AG20443 (cell line): Measurements from ENCODE around the gene EEF1AKMT3.
A peak's percentile ranks its signal among the peaks of the same experiment; 100 is the strongest.

Experiments used
- DNase-seq: peaks from one replicate; pipeline ENCODE4 v3.0.0; 2012; ENCODE audit warnings: low spot score, mixed read lengths

EEF1AKMT3 gene

DNA sequence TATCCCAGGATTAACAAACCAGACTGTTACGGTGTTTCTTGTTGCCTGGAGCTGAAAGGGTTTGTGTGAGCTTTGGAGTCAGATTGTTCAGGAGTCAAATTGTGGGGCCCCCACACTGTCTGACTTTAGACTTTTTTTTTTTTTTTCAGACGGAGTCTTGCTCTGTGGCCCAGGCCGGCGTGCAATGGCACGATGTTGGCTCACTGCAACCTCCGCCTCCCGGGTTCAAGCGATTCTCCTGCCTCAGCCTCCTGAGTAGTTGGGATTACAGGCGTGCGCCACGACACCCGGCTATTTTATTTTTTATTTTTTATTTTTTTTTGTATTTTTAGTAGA lies 11.0 kb downstream of the EEF1AKMT3 start:
- no peak for DNase-seq

DNA sequence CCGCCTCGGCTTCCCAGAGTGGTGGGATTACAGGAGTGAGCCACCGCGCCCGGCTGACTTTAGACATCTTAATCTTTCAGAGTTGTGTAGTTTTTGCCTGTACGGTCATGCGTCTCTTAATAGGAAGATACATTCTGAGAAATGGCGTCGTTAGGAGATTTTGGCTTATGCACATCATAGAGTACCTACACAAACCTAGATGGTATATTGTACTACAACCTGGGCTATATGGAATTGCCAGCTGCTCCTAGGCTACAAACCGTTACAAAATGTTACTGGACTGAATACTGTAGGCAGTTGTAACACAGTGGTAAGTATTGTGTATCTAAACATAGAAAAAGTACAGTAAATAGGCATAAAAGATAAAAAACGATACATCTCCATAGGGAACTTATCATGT lies 11.4 kb downstream of the EEF1AKMT3 start:
- DNase-seq = no peak

DNA sequence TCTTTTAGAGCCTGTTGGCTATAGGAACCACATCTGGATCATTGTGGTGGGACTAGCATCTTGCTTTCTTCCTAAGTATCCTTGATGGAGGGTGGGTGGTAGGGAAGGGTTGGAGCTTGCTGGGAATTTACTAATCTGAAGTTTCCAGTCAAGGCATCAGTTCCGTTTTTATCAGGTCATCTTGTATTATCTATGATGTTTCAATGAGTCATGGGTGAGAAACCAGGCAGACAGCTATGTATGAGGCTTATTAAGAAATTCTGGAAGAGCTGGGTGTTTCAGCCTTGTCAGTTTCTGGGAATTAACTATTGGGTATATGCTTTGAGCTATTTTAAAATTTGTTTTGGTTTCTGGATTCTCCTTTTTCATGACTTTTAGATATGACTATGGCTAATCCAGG lies 21.5 kb downstream of the EEF1AKMT3 start:
- peak; percentile 75 for DNase-seq

DNA sequence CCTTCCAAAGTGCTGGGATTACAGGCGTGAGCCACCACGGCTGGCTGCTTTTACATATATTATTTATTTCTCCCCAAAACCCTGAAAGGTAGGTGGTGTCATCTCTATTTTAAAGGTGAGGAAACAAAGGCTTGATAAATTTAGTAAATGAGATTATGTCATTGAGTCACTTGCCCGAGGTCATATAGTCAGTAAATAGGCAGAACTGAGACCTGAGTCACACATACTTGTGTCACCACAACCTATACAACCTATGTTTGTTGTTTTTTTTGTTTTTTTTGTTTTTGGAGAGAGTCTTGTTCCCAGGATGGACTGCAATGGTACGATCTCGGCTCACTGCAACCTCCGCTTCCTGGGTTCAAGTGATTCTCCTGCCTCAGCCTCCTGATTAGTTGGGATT lies 22.9 kb downstream of the EEF1AKMT3 start:
- DNase-seq = no peak

DNA sequence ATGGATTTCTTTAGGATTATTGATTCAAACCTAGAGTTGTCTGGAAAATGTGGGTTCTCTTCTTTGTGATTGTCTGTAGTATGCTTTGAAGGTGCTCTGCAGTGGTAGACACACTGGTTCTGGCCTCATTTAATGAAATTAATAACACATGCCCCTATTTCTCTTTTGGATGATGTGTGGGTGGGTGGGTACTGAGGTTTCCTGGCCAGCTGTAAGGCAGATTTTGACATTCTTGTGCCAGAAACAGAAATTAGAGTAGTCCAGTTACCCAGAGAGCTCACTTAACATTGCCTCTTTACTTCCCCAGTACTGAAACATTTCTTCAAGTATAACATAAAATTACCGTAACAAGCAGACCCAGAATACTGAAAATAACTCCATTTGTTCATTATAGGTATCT lies 24.6 kb downstream of the EEF1AKMT3 start:
- no peak for DNase-seq

DNA sequence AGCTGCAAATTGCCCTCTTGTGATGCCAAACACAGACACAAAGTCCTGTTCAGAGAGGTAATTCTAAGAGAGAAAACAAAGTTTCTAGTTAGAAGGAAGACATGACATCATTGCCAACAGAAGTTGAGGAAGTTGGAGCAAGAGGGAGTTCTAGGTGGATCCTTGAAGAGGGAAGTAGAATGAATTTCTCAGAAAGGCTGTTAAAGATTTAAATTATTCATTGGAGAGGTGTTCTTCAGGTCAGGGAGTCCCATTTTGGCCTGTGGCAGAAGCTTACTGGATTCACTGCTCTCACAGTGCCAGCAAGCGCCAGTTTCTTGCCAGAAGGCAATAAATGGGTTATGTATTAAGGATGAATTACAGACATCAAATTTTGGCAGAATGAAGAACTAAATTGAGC lies 25.5 kb downstream of the EEF1AKMT3 start:
- no peak for DNase-seq

DNA sequence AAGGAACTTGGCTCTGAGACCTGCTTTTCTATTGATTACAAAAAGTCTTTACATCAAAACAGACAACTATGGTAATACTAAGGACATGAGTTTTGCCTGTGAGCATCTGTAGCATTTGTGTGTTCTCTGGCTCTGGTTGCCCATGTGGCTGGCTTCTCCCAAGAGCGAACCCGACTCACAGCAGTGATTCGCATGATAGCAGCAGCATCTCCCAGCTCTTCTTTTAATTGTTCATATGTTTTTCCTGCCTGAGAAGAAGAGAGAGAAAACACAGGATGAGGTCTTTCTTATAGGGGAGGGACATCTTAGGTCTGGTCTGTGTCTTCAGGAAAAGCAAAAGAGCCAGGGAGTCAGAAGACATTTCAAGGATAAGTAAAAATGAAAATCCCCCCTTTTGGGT lies 28.6 kb downstream of the EEF1AKMT3 start:
- no peak for DNase-seq

DNA sequence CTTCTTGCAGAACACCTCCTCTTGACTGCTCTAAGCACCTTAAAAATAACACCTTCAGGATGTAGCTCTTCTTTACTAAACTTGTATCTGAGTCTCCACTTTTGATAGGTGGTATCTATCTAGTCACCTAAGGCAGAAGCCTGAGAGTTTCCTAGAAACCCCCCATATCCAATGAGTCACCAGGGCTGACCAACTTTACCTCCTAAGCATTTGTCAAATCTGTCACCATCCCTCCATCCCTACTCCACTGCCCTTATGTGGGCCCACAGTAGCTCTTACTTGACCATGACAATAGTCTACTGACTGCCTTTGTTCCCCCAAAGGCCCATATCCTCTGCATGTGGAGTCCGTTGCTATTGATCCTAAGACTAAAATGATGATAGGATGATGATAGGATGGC lies 30.2 kb downstream of the EEF1AKMT3 start:
- no peak for DNase-seq

DNA sequence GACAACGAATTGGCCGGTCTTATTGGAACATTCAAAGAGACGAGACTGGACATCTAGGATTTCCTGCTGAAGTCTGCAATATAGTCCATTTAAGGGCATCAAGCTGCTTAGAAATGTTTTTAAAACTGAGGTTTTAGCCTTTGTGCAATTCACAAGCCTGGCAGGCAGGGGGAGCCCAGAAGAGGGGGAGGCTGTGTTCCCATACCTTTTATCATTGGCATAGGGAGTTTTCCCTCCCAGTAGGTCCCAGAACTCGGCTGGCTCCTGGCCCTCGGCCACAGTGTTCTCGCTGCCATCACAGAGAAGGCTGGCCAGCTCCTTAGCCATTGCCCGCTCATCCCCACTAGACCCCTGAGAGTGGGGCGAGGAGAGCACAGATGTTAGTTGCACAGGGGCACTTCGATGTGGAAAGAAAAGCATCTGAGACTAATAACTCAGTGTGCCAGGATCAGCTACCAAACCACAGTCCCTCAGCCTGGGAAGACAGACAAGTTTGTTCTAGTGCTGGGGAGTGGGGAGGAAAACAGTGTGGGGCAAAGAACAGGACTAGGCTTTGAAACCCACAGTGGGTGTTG lies 31.0 kb downstream of the EEF1AKMT3 start:
- peak; percentile 80 for DNase-seq

DNA sequence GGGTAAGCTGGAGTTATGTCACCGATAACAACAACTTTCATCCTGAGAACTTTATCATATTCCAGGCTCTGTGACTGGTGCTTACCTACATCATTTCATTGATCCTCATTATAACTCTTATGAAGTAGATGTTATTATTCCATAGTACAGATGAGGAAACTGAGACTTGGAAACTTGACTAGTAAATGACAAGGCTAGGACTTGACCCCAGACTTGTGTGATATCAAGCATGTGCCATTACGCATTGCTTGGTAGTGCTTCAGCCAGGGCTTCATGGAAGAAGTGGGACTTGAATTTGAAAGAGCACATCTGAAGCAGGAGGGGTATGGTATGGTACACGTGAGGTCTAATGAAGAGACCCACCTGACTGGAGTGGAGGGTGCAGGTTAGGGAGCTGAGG lies 34.3 kb downstream of the EEF1AKMT3 start:
- DNase-seq = no peak

DNA sequence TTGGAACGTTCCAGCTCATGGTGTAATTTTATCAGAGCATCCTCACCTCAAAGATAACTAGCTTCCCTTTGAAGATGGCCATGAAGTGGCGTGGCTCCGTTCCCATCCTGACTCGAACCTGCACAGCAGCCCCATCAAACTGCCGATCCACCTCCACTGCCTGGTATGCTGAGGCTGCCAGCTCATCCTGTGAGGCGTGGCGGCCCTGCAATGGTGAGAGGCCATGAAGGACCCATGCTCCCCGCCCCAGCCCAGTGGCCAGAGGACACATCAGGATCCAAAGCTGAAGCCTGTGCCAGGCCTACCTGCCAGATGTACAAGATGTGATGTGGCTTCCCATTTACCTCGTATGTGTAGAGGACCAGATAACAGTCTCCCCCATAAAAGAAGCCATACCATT lies 34.9 kb downstream of the EEF1AKMT3 start:
- no peak for DNase-seq

DNA sequence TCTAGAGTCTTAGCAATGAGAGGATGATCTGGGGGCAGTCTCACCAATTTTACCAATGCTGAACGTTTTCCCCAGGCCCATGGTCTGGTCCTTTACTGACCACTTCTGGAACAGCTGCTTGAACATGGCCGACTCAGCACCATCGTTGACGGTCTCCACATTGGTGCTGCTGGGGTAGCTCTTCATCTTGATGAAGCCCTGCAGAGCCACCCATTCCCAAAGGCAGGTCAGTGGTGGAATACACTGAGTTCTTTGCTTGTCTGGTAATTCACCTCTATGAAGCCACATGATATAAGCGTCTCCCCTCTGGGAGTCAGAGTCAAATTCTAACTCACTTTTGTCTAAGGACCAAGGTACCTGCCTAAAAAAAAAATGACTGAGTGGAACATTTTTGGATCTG lies 35.9 kb downstream of the EEF1AKMT3 start:
- no peak for DNase-seq

DNA sequence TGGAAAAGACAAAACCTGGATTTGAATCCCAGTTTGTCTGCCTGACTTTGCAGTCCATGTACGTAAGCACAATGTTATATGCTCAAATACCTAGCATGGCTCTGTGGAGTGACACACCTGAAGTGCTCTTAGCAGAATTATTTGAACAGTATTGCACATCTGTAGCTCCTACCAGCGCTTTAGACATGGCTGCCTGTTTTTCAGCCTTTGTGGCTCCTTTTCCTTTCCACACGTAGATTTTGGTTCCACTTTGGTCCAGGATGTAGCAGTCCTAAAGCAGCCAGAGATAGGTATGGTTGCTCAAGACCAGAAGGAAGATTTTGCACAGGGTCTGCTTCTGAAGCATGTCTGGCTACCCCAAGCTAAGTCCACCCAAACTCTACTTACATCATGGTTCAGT lies 37.0 kb downstream of the EEF1AKMT3 start:
- no peak for DNase-seq

DNA sequence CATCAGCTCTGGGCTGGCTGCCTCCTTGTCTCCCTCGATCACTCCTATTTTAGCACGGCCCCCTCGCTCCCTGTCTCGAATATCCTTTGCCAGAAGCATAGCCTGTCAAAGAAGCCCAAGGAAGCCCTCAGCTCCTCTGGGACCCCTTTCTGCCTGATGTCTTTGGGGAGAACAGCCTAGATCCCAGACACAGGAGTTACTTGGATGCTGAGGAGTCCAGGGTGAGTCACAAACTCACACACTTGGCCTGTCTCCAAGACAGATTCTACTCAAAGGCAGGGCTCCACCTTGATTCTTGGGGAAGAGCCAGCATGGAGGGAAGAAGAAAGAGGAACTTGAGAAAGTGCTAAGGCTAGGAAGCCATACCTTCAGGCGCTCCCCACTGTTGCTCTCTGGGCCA lies 38.0 kb downstream of the EEF1AKMT3 start:
- DNase-seq = no peak

DNA sequence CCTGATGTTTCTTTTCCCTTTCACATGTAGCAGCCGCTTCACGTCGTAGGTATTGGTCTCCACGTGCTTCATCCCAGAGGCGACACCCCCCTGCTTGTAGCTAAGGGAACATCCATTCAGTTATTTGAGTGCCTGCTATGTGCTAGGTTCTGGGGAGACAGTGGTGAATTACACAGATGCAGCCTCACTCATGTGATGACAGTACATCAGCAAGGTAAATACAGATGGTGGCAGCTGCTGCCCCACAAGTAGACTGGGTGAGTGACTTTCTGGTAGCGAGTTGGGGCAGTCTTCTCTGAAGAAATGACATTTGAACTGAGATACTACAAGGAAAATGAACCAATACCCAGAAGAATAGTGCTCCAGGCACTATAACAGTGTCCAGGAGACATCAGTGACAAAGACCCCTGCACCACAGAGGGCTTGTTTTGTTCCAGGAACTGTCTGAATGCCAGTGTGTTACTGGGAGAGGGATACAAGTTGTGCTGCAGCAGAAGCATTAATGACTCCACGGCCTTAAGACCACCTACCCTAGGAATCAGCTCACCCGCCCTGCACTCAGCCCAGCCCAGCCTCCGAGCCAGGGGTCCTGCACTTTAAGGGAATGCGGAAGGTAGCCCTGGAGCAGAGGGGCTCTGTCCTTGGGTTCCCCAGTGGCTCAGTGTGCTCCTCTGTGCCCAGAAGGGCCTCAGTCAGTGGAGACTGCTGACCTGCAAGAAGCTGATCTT lies 38.8 kb downstream of the EEF1AKMT3 start:
- no peak for DNase-seq

DNA sequence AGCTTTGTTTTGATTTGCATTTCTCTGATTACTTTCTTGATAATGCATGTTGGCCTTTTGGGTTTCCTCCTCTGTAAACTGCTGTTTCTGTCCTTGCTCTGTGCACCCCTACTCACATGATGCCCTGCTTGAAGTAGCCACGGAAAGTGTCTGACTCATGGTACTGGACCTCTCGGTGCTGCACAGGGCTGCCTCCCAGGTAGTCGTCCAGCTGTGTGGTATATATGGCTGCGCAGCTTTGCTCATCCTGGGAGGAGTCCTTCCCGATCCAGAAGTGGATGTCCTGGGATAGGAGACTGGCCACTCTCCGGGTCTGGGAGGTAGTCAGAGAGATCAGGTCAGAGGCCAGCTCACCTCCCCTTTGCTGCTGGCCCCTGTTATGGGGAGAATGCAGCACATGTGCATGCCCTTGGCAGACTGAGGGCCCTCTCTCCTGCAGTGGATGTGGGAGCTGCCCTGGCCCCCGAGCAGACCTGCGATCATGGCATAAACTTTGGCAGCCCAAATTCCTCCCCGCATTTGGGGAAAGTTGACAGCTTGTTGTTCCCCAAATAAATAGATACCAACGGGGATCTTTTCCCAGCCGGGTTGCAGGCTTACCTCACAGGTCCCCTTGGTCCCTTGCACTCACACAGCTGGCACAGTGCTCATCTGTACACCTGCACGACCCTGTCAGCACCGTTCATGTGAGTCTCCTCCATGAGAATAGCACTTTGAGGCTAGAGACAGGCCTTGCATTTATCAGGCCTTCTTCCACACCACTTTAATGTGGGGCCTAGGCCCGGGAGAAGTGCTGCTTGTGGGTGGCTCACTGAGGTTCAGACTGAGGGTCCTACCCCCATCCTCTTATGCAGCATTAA lies 40.9 kb downstream of the EEF1AKMT3 start:
- DNase-seq = no peak

DNA sequence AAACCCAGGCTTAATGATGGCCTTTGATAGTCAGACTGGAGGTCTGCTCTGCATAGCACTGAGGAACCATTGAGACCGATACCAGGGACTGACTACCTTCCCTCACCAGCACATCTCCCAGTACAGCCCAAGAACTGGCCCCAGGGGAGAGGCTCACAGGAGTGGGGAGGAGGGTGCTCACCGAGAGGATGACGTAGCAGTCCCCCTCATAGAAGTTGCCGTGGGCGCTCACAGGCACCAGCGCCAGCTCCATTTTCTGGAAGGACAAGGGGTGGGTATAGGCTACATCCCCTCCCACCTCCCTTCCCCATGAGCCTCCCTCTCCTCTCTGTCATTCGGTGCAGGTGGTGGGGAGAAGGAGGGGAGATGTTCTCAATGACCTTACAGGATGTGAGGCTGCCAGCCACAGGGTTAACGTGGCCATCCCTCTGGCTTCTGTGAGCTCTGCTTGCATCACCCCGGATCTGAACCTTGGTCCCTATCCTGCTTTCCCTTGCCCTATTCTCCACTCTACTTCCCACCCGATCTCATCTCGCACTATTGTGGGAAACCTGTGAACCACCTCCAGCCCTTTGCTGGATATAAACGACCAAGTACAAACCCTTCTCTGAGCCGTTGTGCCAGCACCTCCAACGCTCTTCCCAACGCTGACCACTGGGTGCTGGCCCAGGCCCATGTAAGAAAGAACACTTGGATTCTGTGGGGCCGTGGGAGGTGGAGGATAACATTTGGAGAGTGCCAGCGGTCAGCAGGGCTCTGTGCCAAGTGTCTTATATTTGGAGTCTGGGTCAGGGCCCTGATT lies 41.8 kb downstream of the EEF1AKMT3 start:
- DNase-seq = no peak

DNA sequence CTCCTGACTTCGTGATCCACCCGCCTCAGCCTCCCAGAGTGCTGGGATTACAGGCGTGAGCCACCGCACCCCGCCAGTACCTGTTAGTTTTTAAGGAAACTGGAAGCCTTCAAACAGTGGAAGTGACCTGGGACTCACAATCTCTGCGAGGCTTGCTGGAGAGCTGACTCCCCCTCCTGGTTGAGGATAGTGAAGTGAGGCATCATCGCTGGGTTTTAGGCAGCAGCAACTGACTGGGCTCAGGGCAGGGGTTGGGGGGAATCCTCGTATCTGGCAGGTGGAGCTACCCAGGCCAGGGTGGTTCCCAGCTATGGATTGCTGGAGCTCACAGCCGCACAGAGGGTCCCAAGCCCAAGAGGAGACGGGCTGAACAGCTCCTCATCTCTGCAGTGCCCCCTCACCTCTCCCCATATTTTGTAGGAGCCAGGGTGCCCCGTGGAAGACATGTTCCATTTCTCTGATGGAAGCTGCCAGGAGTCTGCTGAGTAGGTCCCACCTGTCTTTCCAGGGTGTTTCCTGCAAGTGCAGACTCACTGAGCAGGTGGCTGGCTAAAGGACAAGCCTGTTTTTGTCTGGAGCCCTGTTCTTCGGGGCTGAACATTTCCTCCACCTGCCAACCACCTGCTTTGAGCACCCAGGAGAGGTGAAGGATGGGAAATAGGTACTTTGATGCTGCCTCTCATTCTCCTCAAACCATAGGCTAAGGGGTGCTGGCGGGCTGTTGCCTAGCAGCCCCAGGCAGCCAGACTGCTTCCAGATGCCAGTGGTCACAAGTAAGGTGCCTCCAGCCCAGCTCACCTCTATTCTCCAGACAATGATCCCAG lies 43.0 kb downstream of the EEF1AKMT3 start:
- no peak for DNase-seq

DNA sequence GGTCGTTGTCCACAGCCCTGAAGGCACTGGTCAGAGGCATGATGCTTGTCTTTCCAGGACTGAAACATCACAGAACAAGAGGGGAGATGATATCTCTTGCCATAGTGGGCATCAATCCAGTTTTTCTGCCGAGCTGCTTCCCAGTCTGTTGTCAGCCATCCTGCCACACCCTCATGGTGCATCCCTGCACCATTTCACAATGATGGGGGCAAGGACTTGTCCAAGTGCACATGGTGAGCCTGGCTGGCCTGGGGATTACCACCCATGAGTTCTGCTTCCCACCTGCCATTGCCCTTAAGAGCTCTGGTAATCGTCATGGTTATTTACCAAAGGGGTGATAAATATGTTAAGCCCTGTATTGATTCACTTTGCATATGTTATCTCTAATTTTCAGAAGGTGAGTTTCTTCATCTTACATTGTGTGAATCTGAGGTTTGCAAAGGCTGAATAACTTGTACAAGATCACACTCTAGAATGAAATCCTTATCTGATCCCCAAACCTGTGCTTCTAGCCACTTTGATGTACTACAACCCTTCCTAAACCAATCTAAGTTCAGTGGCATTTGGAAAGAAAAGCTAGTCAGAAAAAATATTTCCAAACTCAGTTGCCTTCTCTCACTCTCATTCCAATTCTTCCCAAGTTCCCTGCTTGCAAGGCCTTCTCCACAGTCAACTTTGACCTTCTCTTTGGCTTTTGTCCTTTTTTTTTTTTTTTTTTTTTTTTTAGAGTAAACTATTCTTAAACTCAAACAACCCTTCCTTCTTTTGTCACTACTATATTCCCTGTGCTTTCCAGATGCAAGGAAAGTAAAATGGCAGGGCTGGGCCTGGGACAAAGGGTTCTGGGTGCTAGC lies 43.8 kb downstream of the EEF1AKMT3 start:
- DNase-seq = no peak

DNA sequence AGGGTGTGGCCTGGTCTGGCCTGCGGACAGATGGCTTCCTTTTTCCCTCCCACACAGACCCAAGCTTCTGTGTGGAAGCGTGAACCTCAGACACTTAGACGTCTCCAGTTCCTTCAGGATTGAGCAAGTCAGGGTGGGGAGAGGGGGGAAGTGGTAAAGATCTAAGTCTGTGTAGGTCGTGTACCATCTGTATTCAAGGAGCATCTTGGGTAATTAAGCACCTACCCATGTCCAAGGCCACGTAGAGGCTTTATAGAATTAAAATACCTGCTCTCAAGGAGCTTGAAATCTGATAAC lies 44.4 kb downstream of the EEF1AKMT3 start:
- DNase-seq = peak; percentile 45
